Duodenal mucosa (tissue), 2 donors: ENCODE results near the gene USP44.

Experiments
- H3K27ac ChIP-seq: one replicate; pipeline ENCODE4 v1.7.0; 2013; ENCODE audit warnings: low read depth, low read length
- H3K27me3 ChIP-seq, 2 donors: one replicate each; pipeline ENCODE4 v1.7.0; 2013; ENCODE audit warnings: low read length in 2 of 2, control low read depth in 1 of 2; ENCODE audit not compliant: insufficient read depth in 2 of 2, control insufficient read depth in 1 of 2
- H3K36me3 ChIP-seq, 2 donors: one replicate each; pipeline ENCODE4 v1.7.0; 2013; ENCODE audit warnings: low read length in 2 of 2, control low read depth in 1 of 2; ENCODE audit not compliant: insufficient read depth in 2 of 2, control insufficient read depth in 1 of 2
- H3K4me1 ChIP-seq, 2 donors: one replicate each; pipeline ENCODE4 v1.7.0; 2013; ENCODE audit warnings: low read length in 2 of 2, control low read depth in 1 of 2; ENCODE audit not compliant: insufficient read depth in 2 of 2, control insufficient read depth in 1 of 2
- H3K4me3 ChIP-seq, 2 donors: one replicate each; pipeline ENCODE4 v1.7.0; 2013; ENCODE audit warnings: low read length in 2 of 2, low read depth in 1 of 2
- H3K9ac ChIP-seq, 2 donors: one replicate each; pipeline ENCODE4 v1.7.0; 2013; ENCODE audit warnings: low read length in 2 of 2, low read depth in 1 of 2
- H3K9me3 ChIP-seq, 2 donors: one replicate each; pipeline ENCODE4 v1.7.0; 2013; ENCODE audit warnings: low read length in 2 of 2, control low read depth in 1 of 2; ENCODE audit not compliant: control insufficient read depth in 1 of 2

Gene USP44

GRCh38 chr12:95538006-95538405 lies 13.3 kb downstream of the USP44 start:
- Histone ChIP-seq H3K4me1 (no peaks in the 10 kb centered on the region), H3K27me3 (no peaks in the 10 kb centered on the region), H3K9ac (no peak overlapping the region), H3K36me3 (no peaks in the 10 kb centered on the region), H3K27ac (no peak overlapping the region), H3K9me3 (no peaks in the 10 kb centered on the region), H3K4me3 (no peak overlapping the region)

GRCh38 chr12:95533985-95534384 lies 17.3 kb downstream of the USP44 start:
- Histone ChIP-seq H3K4me3 (no peak overlapping the region), H3K36me3 (no peaks in the 10 kb centered on the region), H3K9ac (no peak overlapping the region), H3K27ac (no peak overlapping the region), H3K27me3 (no peaks in the 10 kb centered on the region), H3K4me1 (no peaks in the 10 kb centered on the region), H3K9me3 (no peaks in the 10 kb centered on the region)

DNA sequence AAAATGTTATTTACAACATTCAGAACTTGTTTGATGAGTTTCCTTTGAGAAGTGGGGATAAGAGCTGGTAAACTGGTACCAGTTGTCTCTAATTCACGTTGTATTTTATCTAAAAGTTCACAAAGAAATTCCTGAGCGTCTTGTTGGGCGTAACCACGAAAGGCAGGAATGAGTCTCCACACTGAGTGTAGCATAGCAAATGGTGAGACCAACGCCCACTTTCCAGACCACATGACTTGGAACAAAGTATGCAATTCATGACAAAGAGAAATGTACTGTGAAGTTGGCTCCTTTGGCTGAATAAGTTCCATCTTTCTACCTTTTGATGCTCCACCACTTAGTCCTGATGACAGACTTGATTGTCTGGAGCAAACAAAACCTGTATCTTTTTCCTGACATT lies 18.4 kb downstream of the USP44 start:
- no peaks in the 10 kb centered on the region for H3K27me3 ChIP-seq
- H3K9ac ChIP-seq, result no peak overlapping the region
- H3K36me3 ChIP-seq, result no peaks in the 10 kb centered on the region
- H3K4me1 ChIP-seq, result no peaks in the 10 kb centered on the region
- no peaks in the 10 kb centered on the region for H3K9me3 ChIP-seq
- H3K4me3 ChIP-seq, result no peak overlapping the region
- H3K27ac ChIP-seq, result no peak overlapping the region

DNA sequence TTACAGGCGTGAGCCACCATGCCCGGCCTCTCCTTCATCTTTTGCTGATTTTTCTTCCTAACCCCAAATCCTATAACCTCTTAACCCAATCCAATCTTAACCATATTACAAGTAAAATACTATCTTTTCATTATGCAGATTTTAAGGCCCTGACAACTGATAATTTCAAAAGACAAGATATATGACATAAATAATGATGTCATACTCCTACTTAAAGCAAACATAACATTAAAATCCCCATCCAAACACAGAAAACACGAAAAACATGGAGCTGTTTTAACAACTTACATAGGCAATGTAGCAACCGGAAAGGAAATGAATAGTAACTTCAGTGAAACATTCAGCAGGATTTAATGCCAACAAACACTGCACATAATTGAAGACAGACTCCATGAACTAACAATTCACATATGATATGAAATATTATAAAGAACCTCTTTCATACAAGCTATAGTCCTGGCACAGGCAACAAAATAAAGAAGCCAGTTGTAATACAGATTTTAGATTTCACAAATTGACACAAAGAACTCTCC lies 21.5 kb downstream of the USP44 start:
- Histone ChIP-seq H3K4me1 (no peaks in the 10 kb centered on the region), H3K27ac (no peak overlapping the region), H3K9me3 (no peaks in the 10 kb centered on the region), H3K36me3 (no peaks in the 10 kb centered on the region), H3K27me3 (no peaks in the 10 kb centered on the region), H3K4me3 (no peak overlapping the region), H3K9ac (no peak overlapping the region)

DNA sequence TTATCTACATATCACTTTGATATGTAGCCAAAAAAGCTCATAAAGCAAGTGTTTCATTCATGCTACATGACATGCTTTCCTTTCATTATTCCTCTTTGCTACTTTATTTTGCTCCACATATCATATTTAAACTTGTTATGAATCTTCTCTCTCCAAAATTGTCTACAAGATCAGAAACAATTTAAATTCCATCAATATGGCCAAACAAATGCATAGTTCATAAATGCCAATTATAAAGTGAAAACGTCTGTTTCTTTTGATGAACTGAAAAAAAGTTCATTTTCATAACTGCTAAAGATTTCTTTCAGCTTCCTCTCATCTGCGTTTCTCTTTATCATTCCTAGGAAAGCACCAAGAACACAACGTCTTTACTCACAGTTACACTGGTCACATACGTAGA lies 22.8 kb downstream of the USP44 start:
- no peak overlapping the region for H3K27ac ChIP-seq
- no peaks in the 10 kb centered on the region for H3K27me3 ChIP-seq
- H3K9ac ChIP-seq, result no peak overlapping the region
- no peaks in the 10 kb centered on the region for H3K36me3 ChIP-seq
- H3K4me1 ChIP-seq, result no peaks in the 10 kb centered on the region
- H3K9me3 ChIP-seq, result no peaks in the 10 kb centered on the region
- no peak overlapping the region for H3K4me3 ChIP-seq

DNA sequence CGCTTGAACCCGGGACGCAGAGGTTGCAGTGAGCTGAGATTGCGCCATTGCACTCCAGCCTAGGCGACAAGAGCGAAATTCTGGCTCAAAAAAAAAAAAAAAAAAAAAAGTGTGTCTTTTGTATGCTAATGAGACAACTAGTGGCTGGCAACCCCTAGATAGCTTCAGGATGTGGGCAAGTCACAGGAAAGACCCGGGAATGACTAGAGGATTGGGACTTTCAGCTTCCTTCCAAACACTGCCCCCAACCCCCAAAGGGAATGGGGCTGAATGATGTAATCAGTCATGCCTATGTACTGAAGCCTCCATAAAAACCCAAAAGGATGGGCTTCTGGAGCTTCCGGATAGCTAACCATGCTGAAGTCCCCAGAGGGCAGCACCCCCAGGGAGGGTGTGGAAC lies 28.6 kb downstream of the USP44 start:
- no peak overlapping the region for H3K27ac ChIP-seq
- H3K4me1 ChIP-seq, result no peaks in the 10 kb centered on the region
- no peak overlapping the region for H3K4me3 ChIP-seq
- no peaks in the 10 kb centered on the region for H3K36me3 ChIP-seq
- H3K27me3 ChIP-seq, result no peaks in the 10 kb centered on the region
- no peak overlapping the region for H3K9ac ChIP-seq
- no peaks in the 10 kb centered on the region for H3K9me3 ChIP-seq

GRCh38 chr12:95520816-95521215 lies 30.5 kb downstream of the USP44 start:
- H3K36me3 ChIP-seq, result no peaks in the 10 kb centered on the region
- H3K27ac ChIP-seq, result no peak overlapping the region
- no peak overlapping the region for H3K9ac ChIP-seq
- H3K27me3 ChIP-seq, result no peaks in the 10 kb centered on the region
- H3K9me3 ChIP-seq, result no peaks in the 10 kb centered on the region
- no peak overlapping the region for H3K4me3 ChIP-seq
- H3K4me1 ChIP-seq, result peaks cover 0 to 6% of the 10 kb centered on the region in 2 donors

GRCh38 chr12:95518944-95519343 lies 32.3 kb downstream of the USP44 start:
- H3K9ac ChIP-seq, result no peak overlapping the region
- no peak overlapping the region for H3K4me3 ChIP-seq
- peaks cover 0 to 6% of the 10 kb centered on the region in 2 donors for H3K4me1 ChIP-seq
- peaks cover 1 to 14% of the 10 kb centered on the region in 2 donors for H3K36me3 ChIP-seq
- no peak overlapping the region for H3K27ac ChIP-seq
- no peaks in the 10 kb centered on the region for H3K27me3 ChIP-seq
- no peaks in the 10 kb centered on the region for H3K9me3 ChIP-seq

DNA sequence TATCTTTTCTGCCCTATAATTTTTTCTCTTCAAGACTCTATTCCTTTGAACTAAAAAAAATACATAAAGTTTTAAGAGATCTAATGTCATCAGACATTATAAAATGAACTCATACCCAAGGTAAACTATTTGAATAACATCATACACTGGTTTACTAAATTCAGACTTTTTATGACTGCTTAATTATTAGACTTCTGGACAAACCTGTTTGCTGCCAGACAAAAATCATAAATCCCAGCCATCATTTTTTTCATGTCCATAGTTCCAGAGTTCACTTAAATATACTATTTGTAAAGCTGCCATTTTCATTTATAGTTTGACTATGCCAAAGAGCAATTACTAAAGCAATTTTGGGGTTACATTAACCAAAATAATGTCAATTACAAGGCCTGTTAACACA lies 34.0 kb downstream of the USP44 start:
- peaks cover 9 to 31% of the 10 kb centered on the region in 2 donors for H3K36me3 ChIP-seq
- H3K27ac ChIP-seq, result no peak overlapping the region
- H3K4me1 ChIP-seq, result peaks cover 0 to 6% of the 10 kb centered on the region in 2 donors
- H3K4me3 ChIP-seq, result no peak overlapping the region
- no peaks in the 10 kb centered on the region for H3K9me3 ChIP-seq
- H3K27me3 ChIP-seq, result no peaks in the 10 kb centered on the region
- H3K9ac ChIP-seq, result no peak overlapping the region

- Histone ChIP-seq H3K27me3 (no peaks in the 10 kb centered on the region), H3K4me3 (no peak overlapping the region), H3K27ac (no peak overlapping the region), H3K4me1 (peaks cover 0 to 6% of the 10 kb centered on the region in 2 donors), H3K9ac (no peak overlapping the region), H3K9me3 (no peaks in the 10 kb centered on the region), H3K36me3 (peaks cover 14 to 36% of the 10 kb centered on the region in 2 donors)
These were observed 34.5 kb downstream of the USP44 start for GRCh38 chr12:95516757-95517156.

GRCh38 chr12:95515197-95515596 lies 36.1 kb downstream of the USP44 start:
- Histone ChIP-seq H3K9me3 (no peaks in the 10 kb centered on the region), H3K9ac (no peak overlapping the region), H3K4me3 (no peak overlapping the region), H3K27ac (no peak overlapping the region), H3K27me3 (no peaks in the 10 kb centered on the region), H3K4me1 (peaks cover 0 to 6% of the 10 kb centered on the region in 2 donors), H3K36me3 (peaks cover 23 to 45% of the 10 kb centered on the region in 2 donors)
